Heart right ventricle (tissue), 16 donors: Measurements from ENCODE around the gene ASXL1. TPM values are rescaled to one million over a fixed set of nuclear protein-coding genes. Genes with fewer than 3 reads are reported as not detected.

Experiments used
- ATAC-seq, 8 donors: fragments of 200-7000 bp; cut with Tn5 transposase; one replicate each; pipeline ENCODE4 v1.9.1; 2020; ENCODE audit warnings: mild to moderate bottlenecking in 8 of 8, moderate library complexity in 8 of 8, moderate number of reproducible peaks in 1 of 8
- DNase-seq, 2 donors: peaks; one replicate each; pipeline ENCODE4 v3.0.0-alpha.2; 2020
- H3K27ac ChIP-seq, 10 donors: fragments of 200-600 bp; sonication (generic) in 2 of 10; one replicate each; pipeline versions ENCODE4 v1.5.0 to v1.8.0; 2020 to 2022; ENCODE audit warnings: mild to moderate bottlenecking in 3 of 10
- H3K27me3 ChIP-seq, 7 donors: fragments of 200-600 bp; one replicate each; pipeline ENCODE4 v1.8.0; 2021 to 2022; ENCODE audit warnings: mild to moderate bottlenecking in 2 of 7
- H3K36me3 ChIP-seq, 9 donors: fragments of 200-600 bp; sonication (generic) in 1 of 9; one replicate each; pipeline versions ENCODE4 v1.5.0 to v1.8.0; 2020 to 2022; ENCODE audit warnings: mild to moderate bottlenecking in 2 of 9
- H3K4me1 ChIP-seq, 9 donors: fragments of 200-600 bp; sonication (generic) in 1 of 9; one replicate each; pipeline versions ENCODE4 v1.5.0 to v1.8.0; 2020 to 2022; ENCODE audit warnings: mild to moderate bottlenecking in 4 of 9
- H3K4me3 ChIP-seq, 10 donors: fragments of 200-600 bp; sonication (generic) in 2 of 10; one replicate each; pipeline versions ENCODE4 v1.5.0 to v1.8.0; 2020 to 2022; ENCODE audit warnings: mild to moderate bottlenecking in 7 of 10, moderate library complexity in 2 of 10
- H3K9me3 ChIP-seq, 11 donors: fragments of 200-600 bp in 10 of 11; sonication (generic) in 2 of 11; one replicate each; pipeline versions ENCODE4 v1.5.0 to v1.8.0; 2013 to 2022; ENCODE audit warnings: mild to moderate bottlenecking in 2 of 11, control low read depth in 1 of 11, moderate library complexity in 1 of 11
- CTCF ChIP-seq, 9 donors: fragments of 200-600 bp; sonication (generic) in 2 of 9; IDR thresholded peaks; one replicate each; pipeline versions ENCODE4 v1.5.0 to v1.8.0; 2021 to 2022; ENCODE audit warnings: antibody characterized with exemption in 9 of 9, mild to moderate bottlenecking in 5 of 9, moderate library complexity in 1 of 9
- WGBS, 2 donors: extraction: QIAGEN DNeasy Blood & Tissue Kit; methylation state at CpG; one replicate each; pipeline ENCODE4 v1.1.7; 2013; ENCODE audit warnings: inconsistent platforms in 1 of 2; 5-methylcytosine and 5-hydroxymethylcytosine counted together
- intact Hi-C, 10 donors: fragments of 100-400 bp; cut with DNase I; formaldehyde crosslinking; loops; one replicate each; pipeline versions ENCODE4 v1.11.1 to v1.14.2; 2022
- polyA plus RNA-seq, 2 donors: library from polyadenylated mRNA; stranded (reverse); fragments of 200-250 nt; gene quantifications; one replicate each; pipeline ENCODE4 v1.2.3, GENCODE V29; 2013
- total RNA-seq, 10 donors: library from RNA; stranded (reverse); fragmentation: NEBNext Ultra II Directional in 3 of 10; extraction: Animal tissue kit (Norgen Biotek cat#: 25700) in 3 of 10; gene quantifications; one replicate each; pipeline versions ENCODE4 v1.2.1 to v1.2.4, GENCODE V29; 2021 to 2023
- donor health status: Arrhythmogenic right ventricular cardiomyopathy.
- donor health status: ischemic (EF 13 %, LVEDD 7.1; RV severe dilation, severe dysfunction).
- donor health status: healthy with polysubstance abuse.
- donor health status: DM: no; HTN: yes; CAD: no.
- donor health status: DM: no; HTN: no; CAD: no.
- donor health status: ischemic (EF 25% LVEDD 6.9; RV normal size, moderate dysfunction).
- donor health status: ischemic (EF 25% LVEDD 5.7; RV mildly dilated, moderate dysfunction).
- donor health status: healthy.
- donor health status: DM: yes; HTN: yes; CAD: no.
- donor health status: Ischemic cardiomyopathy.
- donor health status: ischemic (EF 35%, LVEDD 5.7; RV mildly dilated, moderate dysfunction).
- donor health status: nonischemic (EF 11% LVEDD 7.7; RV severe dilation, severe dysfunction).
- donor health status: DM: yes; HTN: yes; CAD: no.
- donor health status: PGD.
- donor health status: ischemic (EF 29% LVEDD 5.4; RV normal size, mild dysfunction).
- donor health status: nonischemic (EF 23%, LVEDD 6.1; RV moderate dilation, normal function).

Gene ASXL1
- total and polyA plus RNA-seq, 12 donors = 10.0 to 39.4 (median 28.2) TPM

DNA sequence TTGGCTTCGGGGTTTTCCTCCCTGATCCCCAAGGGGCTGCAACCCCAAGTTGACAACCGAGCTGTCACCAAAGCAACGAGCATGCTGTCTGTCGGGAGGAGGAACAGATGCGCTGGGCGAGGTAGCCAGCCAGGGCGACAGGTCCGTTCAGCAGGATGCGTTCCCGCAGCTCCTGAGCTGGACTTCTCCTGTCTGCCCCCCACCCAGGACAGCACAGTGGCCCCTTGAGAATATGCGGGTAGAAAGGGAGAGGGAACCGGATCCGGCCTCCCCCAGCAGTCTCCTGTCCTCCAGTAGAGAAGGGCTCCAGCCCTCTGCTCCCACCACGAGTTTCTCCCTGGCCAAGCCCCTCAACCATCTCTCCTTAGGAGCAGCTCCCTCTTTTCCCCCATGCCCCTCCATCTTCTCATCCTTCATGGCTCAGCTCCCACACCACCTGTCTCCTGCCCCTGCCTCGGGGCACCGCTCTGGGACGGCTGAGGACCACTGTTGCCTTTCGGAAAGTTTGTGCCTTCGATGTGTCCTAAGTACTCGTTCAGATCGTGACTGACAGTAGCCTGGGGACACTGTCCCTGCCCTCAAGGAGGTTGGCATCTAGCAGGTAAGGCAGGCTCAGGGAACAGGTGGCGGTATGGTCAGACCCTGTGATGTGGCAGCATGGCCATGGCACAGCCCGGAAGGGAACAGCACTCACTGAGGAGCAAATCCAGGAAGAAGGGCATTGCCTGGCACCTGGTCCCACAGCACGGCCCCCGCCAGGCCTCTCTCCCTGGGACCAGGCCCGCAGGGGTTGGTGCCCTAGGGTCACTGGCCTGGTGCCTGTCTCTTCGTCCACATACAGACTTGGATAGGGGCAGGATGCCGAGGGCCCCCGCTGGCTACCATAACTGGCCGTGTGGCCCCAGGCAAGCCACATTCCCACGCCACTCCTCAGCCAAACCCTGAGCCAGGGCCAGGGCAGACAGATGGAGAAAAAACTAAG, 96.3 kb downstream of the ASXL1 start:
- intact Hi-C loops = no loop called here
- WGBS, 2 donors = 88 to 89% methylated on average over 31 of the region's 31 CpGs
- Histone ChIP-seq H3K27ac (no peak overlapping the region), H3K36me3 (peaks cover 0 to 54% (median 9%) of the 10 kb centered on the region in 9 donors), H3K4me3 (no peak overlapping the region), H3K4me1 (peaks cover 3 to 51% (median 34%) of the 10 kb centered on the region in 9 donors), H3K9me3 (no peaks in the 10 kb centered on the region), H3K27me3 (no peaks in the 10 kb centered on the region)
- no peak for TF ChIP-seq CTCF (IDR thresholded peaks at IDR 0.05)
- DNase-seq (no peak), ATAC-seq (no peak)

- no peak for TF ChIP-seq CTCF (IDR thresholded peaks at IDR 0.05)
- 84 to 86% methylated on average over 12 of the region's 12 CpGs for WGBS, 2 donors
- no peak overlapping the region for H3K27ac ChIP-seq
- H3K4me3 ChIP-seq = no peak overlapping the region
- intact Hi-C loops = no loop called here
- no peak for DNase-seq
- peaks cover 3 to 43% (median 25%) of the 10 kb centered on the region in 9 donors for H3K4me1 ChIP-seq
- no peaks in the 10 kb centered on the region for H3K9me3 ChIP-seq
- H3K27me3 ChIP-seq = no peaks in the 10 kb centered on the region
- peaks cover 0 to 59% (median 9%) of the 10 kb centered on the region in 9 donors for H3K36me3 ChIP-seq
- no peak for ATAC-seq
These were observed 97.2 kb downstream of the ASXL1 start for GRCh38 chr20:32455171-32455900.

- no peak overlapping the region for H3K27ac ChIP-seq
- DNase-seq (no peak), ATAC-seq (peak in 1 of 8 donors; percentile 1)
- intact Hi-C loops = no loop called here
- peaks cover 3 to 35% (median 19%) of the 10 kb centered on the region in 9 donors for H3K4me1 ChIP-seq
- H3K9me3 ChIP-seq = no peaks in the 10 kb centered on the region
- H3K36me3 ChIP-seq = peaks cover 0 to 59% (median 9%) of the 10 kb centered on the region in 9 donors
- no peak overlapping the region for H3K4me3 ChIP-seq
- no peak for TF ChIP-seq CTCF (IDR thresholded peaks at IDR 0.05)
- WGBS, 2 donors = 90 to 94% methylated on average over 34 to 35 of the region's 35 CpGs
- no peaks in the 10 kb centered on the region for H3K27me3 ChIP-seq
These were observed 98.0 kb downstream of the ASXL1 start for GRCh38 chr20:32455901-32456701.
